Stimulated activated CD8-positive, alpha-beta memory T cell treated with anti-CD3 and anti-CD28 coated beads, Interleukin-2, amount 100 ng/mL, for 48 hours (primary cell): ENCODE results near the gene SGMS1.

Source experiments
- DNase-seq, 2 donors: peaks; one replicate each; pipeline ENCODE4 v3.0.0-alpha.2; 2020; ENCODE audit warnings: low read depth in 2 of 2

Gene SGMS1

DNA sequence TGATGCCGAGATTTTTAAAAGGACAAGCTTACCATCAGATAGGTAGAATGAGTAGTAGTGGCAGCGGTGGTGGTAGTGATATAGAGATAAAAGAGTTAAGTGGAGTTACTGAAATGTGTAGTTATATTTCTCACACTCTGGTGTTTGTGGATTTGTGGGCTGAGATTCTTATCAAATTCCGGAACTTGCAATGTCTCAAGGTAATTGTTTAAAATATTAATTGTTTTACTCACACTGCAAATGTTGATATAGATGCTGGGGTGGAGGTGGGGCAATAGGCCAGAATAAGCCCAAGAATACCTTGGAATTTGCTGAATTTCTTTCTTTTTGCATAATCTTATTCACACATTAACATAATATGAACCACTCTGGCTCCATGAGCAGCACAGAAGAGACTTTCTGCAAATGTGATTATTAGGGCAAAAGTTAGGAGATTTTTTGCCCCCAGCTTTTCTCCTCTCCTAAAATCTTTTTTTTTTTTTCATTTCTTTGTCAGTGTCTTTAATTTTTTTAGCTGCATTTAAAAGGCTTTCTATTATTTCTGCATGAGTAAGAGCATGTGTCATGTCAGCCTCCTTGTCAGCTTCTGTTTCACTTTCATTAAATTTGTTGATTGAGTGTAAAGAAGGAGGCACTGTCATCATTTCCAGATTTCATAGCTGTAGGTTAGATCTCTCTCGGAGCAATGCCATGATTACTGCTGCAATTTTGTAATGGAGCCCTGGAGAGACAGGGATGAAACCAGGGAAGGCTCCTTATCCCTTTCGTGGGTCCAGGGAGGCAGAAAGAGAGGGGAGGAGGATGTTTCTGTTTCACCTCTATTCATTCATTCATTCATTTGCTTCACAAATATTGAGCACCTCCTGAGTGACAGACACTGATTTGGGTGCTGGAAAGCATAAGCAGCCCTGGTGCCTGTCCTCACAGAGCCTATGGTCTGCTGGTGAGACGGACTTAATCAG, 13.1 kb upstream of the SGMS1 start:
- no peak for DNase-seq

GRCh38 chr10:50635286-50635685, 11.5 kb upstream of the SGMS1 start:
- DNase-seq = no peak

DNA sequence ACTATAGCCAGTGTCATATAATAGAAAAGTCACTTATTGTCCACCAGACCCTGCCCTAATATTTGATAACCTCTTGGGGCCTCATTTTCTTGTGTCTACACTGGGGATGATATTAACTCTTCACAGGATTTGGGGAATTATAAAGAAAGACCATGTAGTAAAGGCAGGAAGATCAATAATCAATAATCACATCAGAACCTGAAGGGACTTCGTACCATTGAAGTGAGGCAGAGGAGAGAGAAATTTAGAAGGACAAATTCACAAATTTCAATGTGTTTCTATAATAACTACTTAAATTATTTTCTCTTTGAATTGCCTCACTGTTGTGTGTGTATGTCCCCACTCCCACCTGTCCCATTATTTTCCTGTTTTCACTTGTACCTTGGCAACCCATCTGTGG, 10.7 kb upstream of the SGMS1 start:
- DNase-seq = no peak

GRCh38 chr10:50631052-50631451, 7.3 kb upstream of the SGMS1 start:
- no peak for DNase-seq

GRCh38 chr10:50629495-50630122, 5.9 kb upstream of the SGMS1 start:
- DNase-seq = no peak

DNA sequence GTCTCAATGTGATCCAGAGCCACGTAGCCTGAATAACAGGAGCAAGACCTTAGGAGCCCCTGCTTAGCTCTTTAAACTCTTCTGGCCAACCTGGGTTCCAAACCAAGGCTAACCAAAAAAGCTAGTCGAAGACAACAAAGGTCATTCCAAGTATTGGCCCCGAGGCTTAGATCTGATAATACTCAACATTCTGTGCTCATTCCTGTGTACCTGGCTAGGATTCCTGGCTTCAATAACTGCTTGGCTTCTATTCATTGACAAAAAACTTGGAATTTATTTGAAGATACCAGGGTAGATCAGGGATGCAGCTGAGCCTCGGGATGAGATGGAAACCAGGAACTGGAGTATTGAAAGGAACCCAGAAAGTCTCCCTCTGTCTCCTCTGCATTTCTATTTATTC, 4.1 kb upstream of the SGMS1 start:
- DNase-seq = no peak

DNA sequence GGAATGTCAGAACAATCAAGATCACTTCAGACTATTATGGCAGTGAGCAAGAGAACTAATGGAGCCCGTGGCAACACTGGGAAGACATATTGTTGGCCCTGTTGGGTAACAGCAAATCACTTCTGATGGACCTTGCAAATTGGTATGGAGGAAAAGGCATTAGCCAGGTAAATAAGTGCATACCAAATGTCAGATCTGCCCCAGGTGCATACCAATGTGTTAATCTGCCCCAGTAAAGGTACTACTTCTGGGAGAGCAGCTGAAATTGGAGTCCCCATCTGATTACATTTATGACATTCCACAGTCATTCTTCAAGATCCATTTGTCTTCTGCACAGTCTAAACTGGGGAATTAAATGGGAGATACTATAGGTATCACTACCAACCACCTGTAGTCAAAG, 3.7 kb upstream of the SGMS1 start:
- no peak for DNase-seq

- DNase-seq = no peak
Measured at GRCh38 chr10:50625649-50626132, 1.9 kb upstream of the SGMS1 start.

DNA sequence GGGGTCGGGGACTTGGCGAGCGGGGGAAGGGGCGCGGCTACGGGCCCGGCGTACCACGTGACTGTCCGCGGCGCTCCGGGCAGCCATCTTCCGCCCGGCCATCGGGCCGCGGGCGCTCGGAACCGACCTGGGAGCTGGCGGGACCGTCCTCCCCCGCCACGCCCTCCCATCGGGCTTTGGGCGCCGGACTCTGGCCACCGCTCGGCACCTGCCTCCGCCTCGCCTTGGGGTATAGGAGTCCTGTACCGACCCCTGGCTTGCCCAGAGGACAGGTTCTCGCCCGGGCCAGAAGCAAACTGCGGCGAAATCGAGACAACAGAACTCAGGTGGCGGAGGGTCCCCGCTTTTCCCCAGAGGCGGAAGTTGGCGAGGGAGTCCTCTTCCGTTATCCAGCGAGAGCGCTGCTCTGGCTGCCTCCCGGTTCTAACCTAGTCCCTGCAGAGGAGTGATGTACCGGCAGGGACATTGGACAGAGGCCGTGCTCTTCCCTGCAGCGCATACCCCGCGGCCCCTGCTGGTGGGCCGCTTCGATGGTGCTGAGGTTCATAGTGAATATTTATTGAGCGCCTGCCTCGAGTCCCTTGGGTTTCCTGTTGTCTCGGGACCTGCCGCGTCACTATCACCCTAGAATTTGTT, 1.2 kb upstream of the SGMS1 start:
- DNase-seq = peak; percentile 33 to 45

DNA sequence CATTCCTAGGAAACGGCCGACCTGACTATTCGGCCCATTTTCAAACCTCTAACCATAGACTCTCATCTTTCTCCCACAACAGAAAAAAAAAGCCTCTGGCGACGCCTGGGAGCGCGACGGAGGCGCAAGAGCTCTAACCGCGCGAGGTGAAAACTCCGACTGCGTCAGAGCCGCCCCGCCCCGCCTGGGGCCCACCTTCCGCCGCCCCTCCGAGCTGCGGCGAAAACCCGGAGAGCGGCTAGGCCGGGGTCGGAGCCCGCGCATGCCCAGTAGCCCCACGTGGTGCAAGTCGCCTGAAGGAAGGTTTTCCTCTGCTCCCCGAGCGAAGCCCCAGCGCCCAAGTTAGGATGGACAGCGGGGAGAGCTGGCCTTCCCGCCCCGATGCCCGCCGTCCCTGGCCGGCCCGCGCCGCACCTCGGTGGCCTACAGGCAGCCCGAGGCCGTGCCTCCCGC, 683 bp upstream of the SGMS1 start:
- peak; percentile 95 to 98 for DNase-seq

GRCh38 chr10:50622706-50623662, 772 bp downstream of the SGMS1 start:
- peak in 1 of 2 donors; percentile 22 for DNase-seq

DNA sequence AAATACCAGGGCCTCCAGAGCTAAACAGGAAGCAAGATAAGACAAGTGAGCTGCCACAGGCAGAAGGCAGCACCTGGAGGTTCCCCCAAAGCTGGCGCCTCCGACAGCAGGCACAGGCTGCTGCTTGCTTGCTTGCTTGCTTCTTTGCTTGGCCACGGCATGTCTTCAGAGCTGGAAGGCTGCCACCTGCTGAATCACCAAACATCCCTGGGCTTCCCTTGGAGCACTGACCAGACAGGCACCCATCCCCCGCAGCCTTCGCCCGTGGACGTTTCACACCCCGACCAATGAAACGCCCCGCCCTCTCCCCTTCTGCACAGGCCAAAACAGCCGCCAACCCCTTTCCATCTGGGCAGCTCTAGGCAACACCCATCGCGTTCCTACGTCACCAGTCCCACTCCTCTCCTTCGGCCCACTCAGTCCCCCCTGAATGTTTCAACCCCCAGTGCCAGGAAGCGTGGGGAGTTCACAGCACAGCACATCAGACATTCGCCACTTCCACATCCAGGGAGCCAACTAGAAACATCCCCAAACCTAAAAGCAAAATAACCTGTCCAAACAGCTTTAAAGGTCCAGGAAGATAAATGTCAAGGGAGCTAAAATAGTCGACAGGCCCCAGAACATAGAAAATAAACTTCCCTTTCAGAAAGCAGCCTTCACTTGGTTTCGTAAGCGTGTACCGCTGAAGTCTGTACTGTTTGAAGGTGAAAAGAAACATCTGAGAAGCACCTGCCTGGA, 1.6 kb downstream of the SGMS1 start:
- DNase-seq = peak; percentile 39 to 46

GRCh38 chr10:50620899-50621298, 2.9 kb downstream of the SGMS1 start:
- DNase-seq = no peak

DNA sequence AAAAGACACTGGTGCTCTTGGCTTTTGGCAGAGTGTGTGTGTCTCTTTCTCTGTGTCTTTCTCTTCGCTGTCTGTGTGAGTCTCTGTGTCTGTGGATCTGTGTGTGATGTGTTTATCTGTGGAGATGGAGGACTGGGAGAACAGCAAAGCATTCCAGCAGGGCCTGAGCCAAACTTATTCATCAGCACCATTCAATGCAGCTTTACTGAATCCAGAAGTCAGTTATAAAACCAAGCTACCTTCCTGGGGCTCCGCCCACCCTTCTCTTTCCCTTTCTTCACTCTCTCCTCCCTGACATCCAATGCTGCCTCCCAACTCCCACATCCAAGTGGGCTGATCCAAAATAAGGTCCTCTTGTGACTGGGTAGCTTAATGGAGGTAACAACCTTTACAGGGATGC, 3.9 kb downstream of the SGMS1 start:
- DNase-seq = no peak

GRCh38 chr10:50619166-50619565, 4.6 kb downstream of the SGMS1 start:
- no peak for DNase-seq

DNA sequence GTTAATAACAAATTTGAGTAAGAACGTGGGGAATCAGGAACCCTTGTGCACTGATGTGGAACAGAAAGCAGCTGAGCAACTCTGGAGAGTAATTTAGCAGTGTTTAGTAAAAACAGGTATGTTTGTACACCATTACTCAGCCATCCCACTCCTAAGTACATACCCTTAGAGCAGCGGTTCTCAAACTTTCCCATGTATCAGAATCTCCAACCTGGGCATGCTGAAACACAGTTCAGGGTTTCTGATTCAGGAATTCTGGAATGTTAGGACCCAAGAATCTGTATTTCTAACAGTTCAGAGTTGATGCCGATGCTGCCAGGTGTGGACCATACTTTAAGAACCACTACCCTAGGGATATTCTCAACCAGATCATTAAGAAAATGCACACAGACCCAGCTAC, 5.1 kb downstream of the SGMS1 start:
- DNase-seq = no peak

DNA sequence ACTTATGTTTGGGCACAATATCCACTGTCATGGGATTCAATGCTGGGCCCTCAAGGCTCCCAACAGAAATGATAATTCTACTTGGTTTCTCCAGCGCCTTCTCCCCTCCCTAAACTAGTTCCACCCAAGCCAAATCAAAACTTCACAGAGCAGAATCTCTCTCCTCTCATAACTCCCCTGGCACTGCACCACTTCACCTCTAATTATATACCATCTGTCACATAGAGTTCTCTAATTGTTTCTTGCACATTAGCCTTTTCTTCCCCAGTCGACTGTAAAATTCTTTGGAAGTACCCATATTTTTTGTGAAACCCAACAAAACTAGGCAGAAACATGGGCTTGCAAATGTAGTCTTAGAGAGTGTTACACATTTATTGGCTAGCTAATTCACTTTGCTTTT, 8.1 kb downstream of the SGMS1 start:
- DNase-seq = no peak

- DNase-seq = no peak
Measured at GRCh38 chr10:50614444-50615137, 9.2 kb downstream of the SGMS1 start.

DNA sequence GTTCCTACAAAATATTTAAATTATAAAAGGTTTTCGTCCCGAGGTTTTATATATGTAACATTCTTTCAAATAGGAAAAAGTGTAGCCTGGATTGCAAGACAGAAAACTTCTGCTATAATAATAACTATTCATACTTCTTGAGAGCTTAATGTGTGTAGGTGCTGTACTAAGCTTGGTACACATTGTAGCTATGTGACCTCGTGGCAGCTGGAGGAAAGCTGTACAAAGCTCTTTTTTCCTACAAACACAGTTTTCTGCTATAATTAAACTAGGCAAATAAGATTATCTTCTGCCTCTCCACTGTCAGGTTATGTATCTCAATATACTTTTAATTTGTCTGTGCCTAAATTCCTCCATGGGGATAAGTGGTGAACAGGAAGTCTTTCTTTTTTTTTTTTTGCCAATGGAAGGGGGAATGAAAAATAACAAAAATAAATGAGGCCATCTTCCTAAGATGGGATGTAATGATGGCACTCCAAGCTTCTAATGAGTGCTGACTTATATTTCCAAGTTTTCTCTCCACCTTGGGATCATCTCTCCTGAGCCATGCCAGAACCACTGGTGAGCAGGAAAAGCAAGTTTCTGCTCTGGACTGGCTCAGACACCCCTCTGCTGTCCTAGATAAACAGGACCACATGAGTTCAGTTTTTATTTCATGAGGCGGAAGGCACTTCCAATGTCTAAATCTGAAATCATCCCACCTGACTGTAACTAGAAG, 9.9 kb downstream of the SGMS1 start:
- DNase-seq = no peak
